SK-N-SH treated with all-trans-retinoic acid at 6 μM for 48 hours (cell line): Measurements from ENCODE around the gene HS3ST3A1.

ENCODE experiments used
- BACH2 ChIP-seq: fragments of 250-450 bp; sonication (Bioruptor Pico); IDR thresholded peaks from 2 replicates; pipeline ENCODE4 v1.9.0; 2021; ENCODE audit warnings: mild to moderate bottlenecking, borderline replicate concordance
- RARB ChIP-seq: fragments of 250-450 bp; sonication (Bioruptor Pico); IDR thresholded peaks from 2 replicates; pipeline ENCODE4 v1.8.0; 2021; ENCODE audit warnings: mild to moderate bottlenecking, moderate library complexity
- ZNF565 ChIP-seq: fragments of 450-650 bp; formaldehyde crosslinking; conservative IDR thresholded peaks from 2 replicates; pipeline ENCODE4 v1.5.0; 2020; ENCODE audit warnings: low read depth, mild to moderate bottlenecking, moderate library complexity
- ZNF70 ChIP-seq: fragments of 450-650 bp; formaldehyde crosslinking; IDR thresholded peaks from 2 replicates; pipeline ENCODE4 v1.5.0; 2020; ENCODE audit warnings: mild to moderate bottlenecking, moderate library complexity
- TF ChIP-seq, protein P1 (sequence below): fragments of 250-450 bp; sonication (Bioruptor Pico); IDR thresholded peaks from 2 replicates; pipeline ENCODE4 v1.5.1; 2021; ENCODE audit warnings: mild to moderate bottlenecking, moderate library complexity
- TF ChIP-seq, protein P2 (sequence below): fragments of 250-450 bp; sonication (Bioruptor Pico); IDR thresholded peaks from 2 replicates; pipeline ENCODE4 v1.8.0; 2020; ENCODE audit warnings: mild to moderate bottlenecking, moderate library complexity, borderline replicate concordance

- TF ChIP-seq, protein P1, sequence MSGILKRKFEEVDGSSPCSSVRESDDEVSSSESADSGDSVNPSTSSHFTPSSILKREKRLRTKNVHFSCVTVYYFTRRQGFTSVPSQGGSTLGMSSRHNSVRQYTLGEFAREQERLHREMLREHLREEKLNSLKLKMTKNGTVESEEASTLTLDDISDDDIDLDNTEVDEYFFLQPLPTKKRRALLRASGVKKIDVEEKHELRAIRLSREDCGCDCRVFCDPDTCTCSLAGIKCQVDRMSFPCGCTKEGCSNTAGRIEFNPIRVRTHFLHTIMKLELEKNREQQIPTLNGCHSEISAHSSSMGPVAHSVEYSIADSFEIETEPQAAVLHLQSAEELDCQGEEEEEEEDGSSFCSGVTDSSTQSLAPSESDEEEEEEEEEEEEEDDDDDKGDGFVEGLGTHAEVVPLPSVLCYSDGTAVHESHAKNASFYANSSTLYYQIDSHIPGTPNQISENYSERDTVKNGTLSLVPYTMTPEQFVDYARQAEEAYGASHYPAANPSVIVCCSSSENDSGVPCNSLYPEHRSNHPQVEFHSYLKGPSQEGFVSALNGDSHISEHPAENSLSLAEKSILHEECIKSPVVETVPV = no peak
- TF ChIP-seq, protein P2, sequence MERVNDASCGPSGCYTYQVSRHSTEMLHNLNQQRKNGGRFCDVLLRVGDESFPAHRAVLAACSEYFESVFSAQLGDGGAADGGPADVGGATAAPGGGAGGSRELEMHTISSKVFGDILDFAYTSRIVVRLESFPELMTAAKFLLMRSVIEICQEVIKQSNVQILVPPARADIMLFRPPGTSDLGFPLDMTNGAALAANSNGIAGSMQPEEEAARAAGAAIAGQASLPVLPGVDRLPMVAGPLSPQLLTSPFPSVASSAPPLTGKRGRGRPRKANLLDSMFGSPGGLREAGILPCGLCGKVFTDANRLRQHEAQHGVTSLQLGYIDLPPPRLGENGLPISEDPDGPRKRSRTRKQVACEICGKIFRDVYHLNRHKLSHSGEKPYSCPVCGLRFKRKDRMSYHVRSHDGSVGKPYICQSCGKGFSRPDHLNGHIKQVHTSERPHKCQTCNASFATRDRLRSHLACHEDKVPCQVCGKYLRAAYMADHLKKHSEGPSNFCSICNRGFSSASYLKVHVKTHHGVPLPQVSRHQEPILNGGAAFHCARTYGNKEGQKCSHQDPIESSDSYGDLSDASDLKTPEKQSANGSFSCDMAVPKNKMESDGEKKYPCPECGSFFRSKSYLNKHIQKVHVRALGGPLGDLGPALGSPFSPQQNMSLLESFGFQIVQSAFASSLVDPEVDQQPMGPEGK (CRISPR knock-in tag) = no peak
- TF ChIP-seq RARB (CRISPR knock-in tag) (no peak), BACH2 (no peak), ZNF70 (CRISPR knock-in tag) (no peak), ZNF565 (CRISPR knock-in tag) (no peak)
Observed at GRCh38 chr17:13600475-13601321, 1.0 kb downstream of the HS3ST3A1 start.
